GM12801 (cell line): Measurements from ENCODE around the gene ATP11C.

Source experiments
- TF ChIP-seq, protein P1 (sequence below): IDR thresholded peaks from one replicate; pipeline ENCODE4 v1.5.1; 2011; ENCODE audit warnings: control low read depth; ENCODE audit not compliant: insufficient read length; ENCODE audit errors: extremely low read depth

ATP11C gene

DNA sequence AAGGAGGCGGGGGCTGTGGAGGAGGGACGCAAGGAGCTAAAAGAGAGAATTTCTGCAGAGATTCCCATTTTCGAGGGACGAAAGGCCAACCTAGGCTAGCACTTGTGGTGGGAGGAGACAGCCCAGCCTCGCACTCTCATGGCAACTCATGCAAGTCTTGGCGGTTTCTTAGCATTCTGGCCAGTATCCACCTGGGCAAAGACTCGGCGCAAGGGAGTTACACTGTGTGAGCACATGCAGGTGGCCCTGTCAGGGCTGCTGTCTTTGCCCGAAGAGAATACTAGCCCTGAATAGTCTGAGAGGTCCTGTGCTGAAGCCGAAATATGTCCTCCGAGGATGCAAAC, 240.4 kb downstream of the ATP11C start:
- TF ChIP-seq, protein P1, sequence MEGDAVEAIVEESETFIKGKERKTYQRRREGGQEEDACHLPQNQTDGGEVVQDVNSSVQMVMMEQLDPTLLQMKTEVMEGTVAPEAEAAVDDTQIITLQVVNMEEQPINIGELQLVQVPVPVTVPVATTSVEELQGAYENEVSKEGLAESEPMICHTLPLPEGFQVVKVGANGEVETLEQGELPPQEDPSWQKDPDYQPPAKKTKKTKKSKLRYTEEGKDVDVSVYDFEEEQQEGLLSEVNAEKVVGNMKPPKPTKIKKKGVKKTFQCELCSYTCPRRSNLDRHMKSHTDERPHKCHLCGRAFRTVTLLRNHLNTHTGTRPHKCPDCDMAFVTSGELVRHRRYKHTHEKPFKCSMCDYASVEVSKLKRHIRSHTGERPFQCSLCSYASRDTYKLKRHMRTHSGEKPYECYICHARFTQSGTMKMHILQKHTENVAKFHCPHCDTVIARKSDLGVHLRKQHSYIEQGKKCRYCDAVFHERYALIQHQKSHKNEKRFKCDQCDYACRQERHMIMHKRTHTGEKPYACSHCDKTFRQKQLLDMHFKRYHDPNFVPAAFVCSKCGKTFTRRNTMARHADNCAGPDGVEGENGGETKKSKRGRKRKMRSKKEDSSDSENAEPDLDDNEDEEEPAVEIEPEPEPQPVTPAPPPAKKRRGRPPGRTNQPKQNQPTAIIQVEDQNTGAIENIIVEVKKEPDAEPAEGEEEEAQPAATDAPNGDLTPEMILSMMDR = no peak

- TF ChIP-seq, protein P1 = no peak
These were observed 240.9 kb downstream of the ATP11C start for GRCh38 chrX:139691843-139692505.

DNA sequence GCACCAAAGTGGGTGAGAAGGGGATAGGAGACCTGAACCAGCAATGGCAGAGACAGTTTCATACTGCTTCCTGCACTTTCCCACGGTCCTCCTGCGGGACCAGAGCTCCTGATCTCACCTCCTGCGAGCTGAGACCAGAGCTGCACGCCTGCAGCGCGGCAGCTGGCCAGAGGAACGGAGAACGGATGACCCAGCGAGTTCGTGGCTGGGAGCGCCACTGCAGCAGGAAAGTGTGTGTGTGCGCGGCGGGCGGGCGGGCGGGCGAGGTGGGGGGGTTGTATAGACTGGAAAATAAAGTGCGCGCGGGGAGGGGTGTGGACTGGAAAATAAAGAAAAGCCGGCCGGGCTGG, 241.4 kb downstream of the ATP11C start:
- TF ChIP-seq, protein P1 = no peak

GRCh38 chrX:139680356-139680755, 252.5 kb downstream of the ATP11C start:
- TF ChIP-seq, protein P1 = no peak
